Measurements from ENCODE around the gene ULK1.
A peak's percentile ranks its signal among the peaks of the same experiment; 100 is the strongest.

The ULK1 gene

GRCh38 chr12:131894313-131894860 lies at the start of gene ULK1:
ULK1 (plus strand) TSS chr12:131894622; CDS start chr12:131895002, 380 bp downstream.
- DNase-seq (peak; percentile 85), ATAC-seq (replicated peaks) (peak; percentile 78 to 85)
- Mint-ChIP-seq H3K9me3 (no peaks in the 10 kb centered on the region), H3K4me1 (peaks cover 12 to 25% of the 10 kb centered on the region in 2 donors), H3K27me3 (no peaks in the 10 kb centered on the region), H3K36me3 (no peaks in the 10 kb centered on the region), H3K4me3 (peak within 1 kb of the TSS; percentile 85 to 90), H3K27ac (peak within 1 kb of the TSS; percentile 88)

- ATAC-seq (replicated peaks), result no peak
- peaks cover 18 to 26% of the 10 kb centered on the region in 2 donors for H3K36me3 Mint-ChIP-seq
- no peaks in the 10 kb centered on the region for H3K27me3 Mint-ChIP-seq
- H3K9me3 Mint-ChIP-seq, result no peaks in the 10 kb centered on the region
- no peaks in the 10 kb centered on the region for H3K4me1 Mint-ChIP-seq
- H3K4me3 Mint-ChIP-seq, result no peak overlapping the region
- no peak overlapping the region for H3K27ac Mint-ChIP-seq
- DNase-seq, result no peak
Observed at GRCh38 chr12:131844656-131845055, 49.8 kb upstream of the ULK1 start.

- H3K4me1 Mint-ChIP-seq, result no peaks in the 10 kb centered on the region
- H3K27ac Mint-ChIP-seq, result no peak overlapping the region
- H3K9me3 Mint-ChIP-seq, result no peaks in the 10 kb centered on the region
Observed at GRCh38 chr12:131845121-131845520, 49.3 kb upstream of the ULK1 start.

GRCh38 chr12:131847456-131847855 lies 47.0 kb upstream of the ULK1 start:
- DNase-seq (no peak), ATAC-seq (replicated peaks) (no peak)
- Mint-ChIP-seq H3K4me3 (no peak overlapping the region), H3K4me1 (peaks cover 0 to 2% of the 10 kb centered on the region in 2 donors), H3K36me3 (peaks cover 14 to 18% of the 10 kb centered on the region in 2 donors), H3K9me3 (no peaks in the 10 kb centered on the region), H3K27ac (peak overlapping the region; percentile 47), H3K27me3 (no peaks in the 10 kb centered on the region)

More at GRCh38 chr12:131845121-131845520, 49.3 kb upstream of the ULK1 start:
- Mint-ChIP-seq H3K27me3 (no peaks in the 10 kb centered on the region), H3K4me3 (no peak overlapping the region), H3K36me3 (peaks cover 18 to 27% of the 10 kb centered on the region in 2 donors)
- no peak for ATAC-seq (replicated peaks)
- DNase-seq, result no peak

DNA sequence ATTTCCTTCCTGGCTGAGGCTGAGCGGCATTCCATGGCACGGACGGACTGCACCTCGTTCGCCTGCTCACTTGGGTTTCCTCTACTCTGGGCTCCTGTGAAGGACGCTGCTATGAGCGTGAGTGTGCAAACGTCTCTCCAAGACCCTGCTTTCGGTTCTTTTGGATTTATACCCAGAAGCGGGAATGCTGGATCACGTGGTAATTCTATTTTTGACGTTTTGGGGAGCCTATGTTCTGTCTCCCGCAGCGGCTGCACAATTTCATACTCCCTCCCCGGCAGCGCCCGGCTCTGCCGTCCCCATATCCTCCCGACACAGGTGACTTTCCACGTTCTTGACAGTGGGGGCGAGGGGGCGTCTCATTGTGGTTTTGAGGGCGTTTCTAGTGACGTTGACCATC lies 45.7 kb upstream of the ULK1 start:
- H3K4me1 Mint-ChIP-seq, result peaks cover 5 to 11% of the 10 kb centered on the region in 2 donors
- H3K4me3 Mint-ChIP-seq, result no peak overlapping the region
- ATAC-seq (replicated peaks) (no peak), DNase-seq (no peak)
- peaks cover 14 to 18% of the 10 kb centered on the region in 2 donors for H3K36me3 Mint-ChIP-seq
- no peak overlapping the region for H3K27ac Mint-ChIP-seq
- no peaks in the 10 kb centered on the region for H3K27me3 Mint-ChIP-seq
- no peaks in the 10 kb centered on the region for H3K9me3 Mint-ChIP-seq

GRCh38 chr12:131849700-131850553 lies 44.5 kb upstream of the ULK1 start:
- Mint-ChIP-seq H3K4me1 (peaks cover 8 to 17% of the 10 kb centered on the region in 2 donors), H3K9me3 (no peaks in the 10 kb centered on the region), H3K36me3 (peaks cover 14% of the 10 kb centered on the region in 2 donors), H3K27ac (no peak overlapping the region), H3K27me3 (no peaks in the 10 kb centered on the region), H3K4me3 (no peak overlapping the region)
- DNase-seq (no peak), ATAC-seq (replicated peaks) (no peak)

GRCh38 chr12:131850856-131851559 lies 43.4 kb upstream of the ULK1 start:
- Mint-ChIP-seq H3K4me3 (no peak overlapping the region), H3K36me3 (peaks cover 7 to 13% of the 10 kb centered on the region in 2 donors), H3K4me1 (peaks cover 8 to 22% of the 10 kb centered on the region in 2 donors), H3K9me3 (no peaks in the 10 kb centered on the region), H3K27ac (no peak overlapping the region), H3K27me3 (peaks cover 1 to 2% of the 10 kb centered on the region in 2 donors)
- no peak for DNase-seq
- ATAC-seq (replicated peaks), result no peak

GRCh38 chr12:131851741-131852550 lies 42.5 kb upstream of the ULK1 start:
- Mint-ChIP-seq H3K27ac (no peak overlapping the region), H3K4me1 (peaks cover 12 to 28% of the 10 kb centered on the region in 2 donors), H3K4me3 (no peak overlapping the region), H3K9me3 (no peaks in the 10 kb centered on the region), H3K27me3 (peaks cover 8 to 11% of the 10 kb centered on the region in 2 donors), H3K36me3 (peaks cover 3 to 10% of the 10 kb centered on the region in 2 donors)
- ATAC-seq (replicated peaks), result no peak
- DNase-seq, result no peak

- H3K4me3 Mint-ChIP-seq, result no peak overlapping the region
- DNase-seq (peak; percentile 26), ATAC-seq (replicated peaks) (peak; percentile 81 to 82)
- no peaks in the 10 kb centered on the region for H3K9me3 Mint-ChIP-seq
- peaks cover 12 to 28% of the 10 kb centered on the region in 2 donors for H3K4me1 Mint-ChIP-seq
- H3K27me3 Mint-ChIP-seq, result peaks cover 15 to 18% of the 10 kb centered on the region in 2 donors
- H3K36me3 Mint-ChIP-seq, result peaks cover 4 to 5% of the 10 kb centered on the region in 2 donors
- peak overlapping the region; percentile 56 for H3K27ac Mint-ChIP-seq
Observed at GRCh38 chr12:131852551-131853299, 41.7 kb upstream of the ULK1 start.

DNA sequence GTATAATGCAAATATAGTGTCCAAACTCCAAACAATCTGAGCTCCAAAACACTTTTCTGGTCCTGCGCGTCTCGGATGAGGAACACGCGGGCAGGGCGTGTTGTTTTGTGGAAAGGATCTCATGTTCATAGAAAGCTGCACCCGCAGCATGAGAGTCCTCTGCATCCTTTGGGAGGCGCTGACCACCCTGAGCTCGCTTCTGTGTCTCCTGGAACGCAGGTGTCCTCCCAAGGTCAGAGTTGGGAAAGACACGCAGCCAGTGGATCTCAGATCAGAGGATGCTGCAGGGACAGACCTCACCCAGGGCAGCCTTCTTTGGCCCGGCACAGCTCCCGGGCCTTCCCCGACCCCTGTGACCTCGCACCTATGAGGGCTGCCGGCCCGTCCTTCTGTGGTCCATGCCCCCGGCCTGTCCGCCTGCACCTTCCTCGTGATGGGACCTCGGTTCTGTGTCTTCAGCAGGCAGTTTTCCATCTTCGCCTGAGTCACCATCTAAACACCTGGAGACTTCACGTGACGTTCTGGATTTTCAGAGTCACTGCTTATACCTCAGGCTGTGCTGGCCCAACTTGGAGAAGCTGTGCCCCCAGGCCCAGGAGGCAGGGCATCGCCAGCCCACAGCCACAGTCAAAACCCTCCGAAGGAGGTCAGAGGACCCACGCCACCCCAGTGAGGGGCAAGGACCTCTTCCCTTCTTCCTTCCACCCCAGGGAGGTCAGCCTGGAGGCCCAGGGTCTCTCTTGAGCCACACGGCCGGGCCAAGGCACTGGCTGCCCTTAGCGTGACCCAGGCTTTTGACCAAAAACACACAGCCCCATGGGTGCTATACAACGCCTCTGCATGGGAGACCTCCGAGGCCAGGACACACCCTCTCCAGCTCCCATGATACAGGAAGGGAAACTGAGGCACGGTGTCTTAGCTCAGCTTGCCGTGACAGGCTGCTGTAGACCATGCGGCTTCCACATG lies 40.3 kb upstream of the ULK1 start:
- Mint-ChIP-seq H3K27me3 (peaks cover 25 to 31% of the 10 kb centered on the region in 2 donors), H3K36me3 (peaks cover 4 to 5% of the 10 kb centered on the region in 2 donors), H3K27ac (no peak overlapping the region), H3K4me1 (peaks cover 12 to 28% of the 10 kb centered on the region in 2 donors), H3K9me3 (no peaks in the 10 kb centered on the region), H3K4me3 (no peak overlapping the region)
- DNase-seq, result no peak
- ATAC-seq (replicated peaks), result no peak

GRCh38 chr12:131854861-131855476 lies 39.5 kb upstream of the ULK1 start:
- Mint-ChIP-seq H3K4me3 (no peak overlapping the region), H3K27ac (no peak overlapping the region), H3K36me3 (peaks cover 4 to 5% of the 10 kb centered on the region in 2 donors), H3K27me3 (peaks cover 25 to 31% of the 10 kb centered on the region in 2 donors), H3K4me1 (peaks cover 12 to 28% of the 10 kb centered on the region in 2 donors), H3K9me3 (no peaks in the 10 kb centered on the region)
- ATAC-seq (replicated peaks) (no peak), DNase-seq (no peak)

GRCh38 chr12:131855521-131856142 lies 38.8 kb upstream of the ULK1 start:
- DNase-seq, result no peak
- Mint-ChIP-seq H3K4me1 (peaks cover 12 to 28% of the 10 kb centered on the region in 2 donors), H3K27me3 (peaks cover 25 to 38% of the 10 kb centered on the region in 2 donors), H3K9me3 (no peaks in the 10 kb centered on the region), H3K4me3 (no peak overlapping the region), H3K27ac (no peak overlapping the region), H3K36me3 (peaks cover 0 to 5% of the 10 kb centered on the region in 2 donors)
- no peak for ATAC-seq (replicated peaks)
